ENCODE data around the gene STUM. TPM values are rescaled to one million over a fixed set of nuclear protein-coding genes. Genes with fewer than 3 reads are reported as not detected.

Gene STUM
- total RNA-seq, 2 experiments from 2014 or later: not detected

DNA sequence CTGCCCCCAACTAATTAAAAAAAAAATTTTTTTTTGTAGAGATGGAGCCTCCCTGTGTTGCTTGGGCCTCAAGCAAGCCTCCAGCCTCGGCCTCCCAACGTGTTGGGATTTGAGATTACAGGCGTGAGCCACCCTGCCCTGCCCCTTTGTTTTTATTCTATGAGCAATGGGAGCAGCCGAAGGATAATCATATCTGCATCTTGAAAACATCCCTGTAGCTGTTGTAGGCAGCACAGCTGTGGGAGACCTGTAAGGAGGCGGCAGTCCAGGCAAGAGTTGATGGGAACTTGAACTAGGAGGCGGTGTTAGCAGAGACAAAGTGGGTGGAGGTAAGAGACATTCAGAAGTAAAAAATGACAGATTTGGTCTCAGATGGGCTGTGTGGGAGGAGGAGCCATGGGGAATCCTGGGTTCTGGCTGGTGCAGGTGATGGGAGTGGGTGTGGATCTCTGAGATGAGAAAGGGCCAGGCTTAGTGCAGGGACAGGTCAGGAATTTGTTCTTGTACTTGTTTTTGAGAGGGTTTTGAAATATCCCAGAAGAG, 31.3 kb downstream of the STUM start:
- Mint-ChIP-seq H3K4me1 (no peaks in the 10 kb centered on the region), H3K36me3 (no peaks in the 10 kb centered on the region), H3K27me3 (no peaks in the 10 kb centered on the region), H3K27ac (no peak overlapping the region), H3K9me3 (no peaks in the 10 kb centered on the region), H3K4me3 (no peak overlapping the region)
- no peak for DNase-seq

- H3K36me3 Mint-ChIP-seq: no peaks in the 10 kb centered on the region
- no peaks in the 10 kb centered on the region for H3K9me3 Mint-ChIP-seq
- no peaks in the 10 kb centered on the region for H3K27me3 Mint-ChIP-seq
- H3K4me1 Mint-ChIP-seq: no peaks in the 10 kb centered on the region
- H3K4me3 Mint-ChIP-seq: no peak overlapping the region
- H3K27ac Mint-ChIP-seq: no peak overlapping the region
- no peak for DNase-seq
These were observed 32.2 kb downstream of the STUM start for GRCh38 chr1:226580625-226581270.

GRCh38 chr1:226581650-226582330, 33.2 kb downstream of the STUM start:
- Mint-ChIP-seq H3K27me3 (no peaks in the 10 kb centered on the region), H3K27ac (no peak overlapping the region), H3K9me3 (no peaks in the 10 kb centered on the region), H3K4me1 (no peaks in the 10 kb centered on the region), H3K36me3 (no peaks in the 10 kb centered on the region), H3K4me3 (no peak overlapping the region)
- DNase-seq: no peak

DNA sequence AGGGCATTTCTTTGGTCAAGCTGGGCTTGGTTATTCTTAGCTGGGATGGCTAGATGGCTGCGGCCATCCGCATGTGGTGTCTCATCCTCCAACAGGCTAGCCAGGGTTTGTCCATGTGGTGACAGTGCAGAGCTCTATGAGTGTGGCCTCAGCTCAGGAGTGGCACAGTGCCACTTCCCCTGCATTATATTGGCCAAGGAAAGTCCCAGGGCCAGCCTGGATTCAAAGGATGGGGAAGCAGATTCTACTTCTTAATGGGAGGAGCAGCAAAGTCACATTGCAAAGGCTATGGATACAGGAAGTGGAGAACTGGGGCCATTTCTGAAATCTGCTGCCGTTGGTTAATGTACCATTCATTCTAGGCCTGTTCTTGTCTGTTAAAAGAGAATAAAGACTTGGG, 34.4 kb downstream of the STUM start:
- no peaks in the 10 kb centered on the region for H3K9me3 Mint-ChIP-seq

DNA sequence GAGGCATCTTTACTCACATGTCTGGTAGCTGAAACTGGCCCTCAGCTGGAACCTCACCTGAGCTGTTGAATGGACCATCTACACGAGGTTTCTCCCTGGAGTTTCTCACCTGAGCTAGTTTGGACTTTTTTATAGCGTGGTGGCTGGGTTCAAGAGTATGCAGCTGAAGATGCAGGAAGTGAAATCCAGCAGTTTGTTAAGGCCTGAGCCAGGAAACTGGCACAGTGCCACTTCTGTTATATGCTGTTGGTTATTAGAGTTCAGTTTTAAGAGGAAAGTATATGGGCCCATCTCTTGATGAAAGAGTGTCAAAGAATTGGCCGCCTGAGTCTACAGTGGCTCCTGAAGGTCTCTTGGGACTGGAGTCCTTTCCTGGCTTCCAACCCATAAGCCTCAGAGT, 35.6 kb downstream of the STUM start:
- Mint-ChIP-seq H3K4me3 (no peak overlapping the region), H3K27me3 (no peaks in the 10 kb centered on the region), H3K9me3 (no peaks in the 10 kb centered on the region), H3K4me1 (no peaks in the 10 kb centered on the region), H3K36me3 (no peaks in the 10 kb centered on the region), H3K27ac (no peak overlapping the region)
- no peak for DNase-seq

More for the DNA sequence above, 34.4 kb downstream of the STUM start:
- Mint-ChIP-seq H3K27me3 (no peaks in the 10 kb centered on the region), H3K27ac (no peak overlapping the region), H3K4me3 (no peak overlapping the region), H3K4me1 (no peaks in the 10 kb centered on the region), H3K36me3 (no peaks in the 10 kb centered on the region)
- DNase-seq: no peak

- no peak overlapping the region for H3K27ac Mint-ChIP-seq
- no peak for DNase-seq
- no peak overlapping the region for H3K4me3 Mint-ChIP-seq
- no peaks in the 10 kb centered on the region for H3K9me3 Mint-ChIP-seq
- H3K36me3 Mint-ChIP-seq: no peaks in the 10 kb centered on the region
- no peaks in the 10 kb centered on the region for H3K27me3 Mint-ChIP-seq
- no peaks in the 10 kb centered on the region for H3K4me1 Mint-ChIP-seq
These were observed 37.6 kb downstream of the STUM start for GRCh38 chr1:226586116-226586515.

- Mint-ChIP-seq H3K4me1 (no peaks in the 10 kb centered on the region), H3K27ac (no peak overlapping the region), H3K36me3 (no peaks in the 10 kb centered on the region), H3K27me3 (no peaks in the 10 kb centered on the region), H3K9me3 (no peaks in the 10 kb centered on the region), H3K4me3 (no peak overlapping the region)
- no peak for DNase-seq
These were observed 38.3 kb downstream of the STUM start for GRCh38 chr1:226586650-226587422.

DNA sequence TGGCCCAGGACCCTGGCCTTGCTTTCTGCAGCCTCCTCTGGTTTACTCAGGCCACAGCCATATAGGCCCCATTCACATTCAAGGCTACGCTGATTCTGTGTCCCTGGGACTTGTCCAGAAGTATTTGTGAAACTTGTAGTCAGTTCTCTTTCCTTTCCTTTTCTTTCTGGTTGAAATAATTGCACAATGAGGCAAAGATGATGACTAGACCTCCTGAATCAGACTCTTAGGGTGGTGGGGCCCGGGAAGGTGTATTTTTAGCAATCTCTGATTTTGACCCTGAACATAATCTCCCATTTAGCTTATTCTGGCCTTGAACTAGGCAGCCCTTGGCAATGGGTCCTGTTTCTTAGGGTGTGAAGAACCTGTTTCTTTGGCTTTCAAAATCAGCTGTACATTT, 39.9 kb downstream of the STUM start:
- Mint-ChIP-seq H3K4me3 (no peak overlapping the region), H3K27ac (no peak overlapping the region), H3K9me3 (no peaks in the 10 kb centered on the region), H3K27me3 (no peaks in the 10 kb centered on the region), H3K36me3 (no peaks in the 10 kb centered on the region), H3K4me1 (no peaks in the 10 kb centered on the region)
- no peak for DNase-seq

DNA sequence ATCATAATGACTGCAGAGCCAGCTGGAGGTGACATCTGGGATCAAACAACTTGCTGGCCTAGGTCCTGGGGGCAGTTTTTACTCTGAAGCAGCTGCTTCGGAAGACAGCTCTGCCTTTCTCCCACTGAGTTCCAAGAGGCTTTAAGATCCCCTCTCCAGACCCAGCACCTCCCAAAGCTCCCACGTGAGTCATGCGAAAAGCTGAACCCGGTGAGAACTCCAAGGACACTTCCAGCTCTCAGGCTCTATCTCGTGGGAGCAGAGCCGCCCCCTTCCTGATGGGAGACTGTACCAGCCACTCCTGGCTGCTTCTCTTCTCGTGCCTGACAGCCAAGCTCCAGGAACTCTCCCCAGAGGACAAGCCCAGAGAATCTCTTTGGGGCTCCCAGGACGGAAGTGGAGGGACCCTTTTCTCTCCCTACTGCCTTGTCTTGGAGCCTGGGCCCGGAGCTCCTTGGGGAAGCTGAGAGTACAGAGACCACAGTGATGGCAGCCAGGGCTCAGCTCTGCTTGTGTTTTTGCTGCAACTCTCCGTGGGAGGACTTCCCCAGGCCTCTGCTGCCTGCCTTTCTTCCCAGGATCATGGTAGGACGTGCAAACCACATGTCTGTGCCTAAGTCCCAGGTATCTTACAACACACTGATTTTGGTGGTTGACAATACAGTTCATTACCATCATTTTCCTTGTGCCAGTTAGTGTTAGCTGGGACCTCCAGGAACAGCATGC, 40.6 kb downstream of the STUM start:
- Mint-ChIP-seq H3K4me3 (no peak overlapping the region), H3K27ac (no peak overlapping the region), H3K36me3 (no peaks in the 10 kb centered on the region), H3K4me1 (no peaks in the 10 kb centered on the region), H3K27me3 (no peaks in the 10 kb centered on the region), H3K9me3 (no peaks in the 10 kb centered on the region)
- DNase-seq: no peak

GRCh38 chr1:226590614-226591013, 42.0 kb downstream of the STUM start:
- Mint-ChIP-seq H3K4me3 (no peak overlapping the region), H3K4me1 (no peaks in the 10 kb centered on the region), H3K9me3 (peaks cover 2% of the 10 kb centered on the region), H3K27me3 (no peaks in the 10 kb centered on the region), H3K36me3 (peaks cover 1% of the 10 kb centered on the region), H3K27ac (no peak overlapping the region)
- no peak for DNase-seq

- no peaks in the 10 kb centered on the region for H3K27me3 Mint-ChIP-seq
- no peaks in the 10 kb centered on the region for H3K4me1 Mint-ChIP-seq
- peak overlapping the region; percentile 30 for H3K27ac Mint-ChIP-seq
- peaks cover 1% of the 10 kb centered on the region for H3K36me3 Mint-ChIP-seq
- H3K9me3 Mint-ChIP-seq: peaks cover 2% of the 10 kb centered on the region
- DNase-seq: no peak
- no peak overlapping the region for H3K4me3 Mint-ChIP-seq
These were observed 45.0 kb downstream of the STUM start for GRCh38 chr1:226593541-226593940.

DNA sequence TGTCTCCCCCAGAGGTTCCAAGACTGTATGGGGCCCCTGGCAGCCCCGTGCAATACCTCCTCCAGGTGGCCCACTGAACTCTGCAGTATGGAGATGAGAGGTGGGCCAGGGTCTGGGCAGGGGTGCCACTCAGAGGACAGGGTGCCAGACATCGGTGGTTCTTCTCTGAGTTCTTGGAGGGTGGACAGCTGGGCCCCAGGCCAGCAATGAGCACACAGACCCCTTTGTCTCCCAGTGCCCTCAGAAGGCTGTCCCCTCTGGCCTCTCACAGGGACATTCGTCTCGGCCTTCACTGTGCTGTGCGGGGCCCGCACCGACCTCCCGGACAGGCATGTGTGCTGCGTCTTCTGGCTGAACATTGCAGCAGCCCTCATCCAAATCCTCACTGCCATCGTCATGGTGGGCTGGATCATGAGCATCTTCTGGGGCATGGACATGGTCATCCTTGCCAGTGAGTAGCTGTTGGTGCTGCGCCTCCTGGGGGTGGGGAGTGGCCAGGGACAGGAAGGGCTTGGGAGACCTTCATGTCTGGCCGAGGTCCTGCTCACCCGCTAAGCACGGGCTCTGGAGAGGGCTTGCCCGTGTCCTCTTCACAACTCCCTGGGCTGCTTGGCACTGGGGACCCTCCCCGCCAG, 48.1 kb downstream of the STUM start:
- Mint-ChIP-seq H3K4me1 (no peaks in the 10 kb centered on the region), H3K27me3 (no peaks in the 10 kb centered on the region), H3K36me3 (peaks cover 1% of the 10 kb centered on the region), H3K27ac (no peak overlapping the region), H3K4me3 (no peak overlapping the region), H3K9me3 (peaks cover 2% of the 10 kb centered on the region)
- no peak for DNase-seq

DNA sequence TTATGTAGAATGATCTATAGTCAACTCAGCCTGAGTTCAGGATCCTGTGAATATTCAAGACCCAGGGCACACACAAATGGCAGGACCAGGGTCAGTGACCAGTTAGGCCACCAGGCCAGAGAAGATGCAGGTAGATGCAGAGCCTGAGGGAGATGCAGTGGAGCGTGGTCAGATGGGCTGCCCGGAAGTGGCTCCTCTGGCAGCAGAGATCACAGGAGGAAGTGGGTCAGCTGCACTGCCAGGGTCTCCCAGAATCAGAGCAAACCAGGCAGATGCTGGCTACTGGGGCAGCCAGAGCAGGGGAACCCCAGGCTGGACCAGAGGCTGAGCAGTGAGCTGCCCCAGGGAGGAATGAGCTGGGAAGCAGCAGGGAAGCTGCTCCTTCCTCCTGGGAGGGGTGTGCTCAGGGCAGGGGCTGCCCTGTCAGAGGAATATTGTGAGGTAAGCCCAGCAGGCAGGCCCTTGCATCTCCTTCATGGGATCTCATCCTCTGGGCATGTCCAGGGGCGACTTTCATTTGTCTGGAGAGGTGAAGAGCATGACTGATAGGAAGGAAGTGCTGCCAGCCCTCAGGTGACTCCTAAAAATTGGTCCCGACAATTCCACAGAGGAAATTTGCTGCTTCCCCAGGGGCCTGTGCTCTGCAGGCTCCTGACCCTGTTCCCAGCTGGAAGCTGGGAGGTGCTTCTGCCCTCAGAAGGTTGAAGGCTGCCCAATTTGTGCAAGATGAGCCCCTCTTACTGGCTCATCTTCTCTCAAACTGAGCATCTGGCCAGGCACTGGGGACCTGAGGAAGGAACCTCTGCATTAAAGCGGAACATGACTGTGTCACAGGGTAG, 49.3 kb downstream of the STUM start:
- Mint-ChIP-seq H3K4me3 (no peak overlapping the region), H3K27me3 (no peaks in the 10 kb centered on the region), H3K27ac (no peak overlapping the region), H3K9me3 (peaks cover 2% of the 10 kb centered on the region), H3K36me3 (peaks cover 1% of the 10 kb centered on the region), H3K4me1 (no peaks in the 10 kb centered on the region)
- no peak for DNase-seq

DNA sequence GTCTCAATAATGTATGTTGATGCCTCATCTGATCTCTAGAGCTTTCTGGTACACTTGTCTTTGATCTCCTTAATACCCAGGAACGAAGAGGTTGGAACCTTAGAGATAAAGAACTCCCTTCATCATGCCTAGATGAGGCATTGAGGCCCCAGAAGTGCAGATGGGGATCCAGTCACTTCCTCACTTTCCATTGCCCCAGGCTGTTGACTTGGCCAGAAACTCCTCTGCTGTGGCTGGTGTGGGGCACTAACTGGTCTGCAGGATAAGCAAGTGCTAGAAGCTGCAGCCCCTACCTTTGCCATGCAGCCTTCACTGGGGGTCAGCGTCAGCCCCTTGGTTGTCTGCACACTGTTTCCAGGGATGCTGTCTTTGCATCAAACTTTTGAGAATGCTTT, 49.9 kb downstream of the STUM start:
- Mint-ChIP-seq H3K9me3 (peaks cover 2% of the 10 kb centered on the region), H3K27me3 (no peaks in the 10 kb centered on the region), H3K36me3 (peaks cover 1% of the 10 kb centered on the region), H3K4me1 (no peaks in the 10 kb centered on the region), H3K27ac (no peak overlapping the region), H3K4me3 (no peak overlapping the region)
- DNase-seq: no peak

Measured in activated naive CD8-positive, alpha-beta T cell treated with anti-CD3 and anti-CD28 coated beads for 36 hours (primary cell).